Tibial nerve (tissue), 4 donors: ENCODE results near the gene RASSF4.

Experiments used
- EP300 ChIP-seq, 2 donors: sonication (generic); formaldehyde crosslinking; IDR thresholded peaks; one replicate each; pipeline ENCODE4 v1.6.1; 2017; ENCODE audit warnings: antibody characterized with exemption in 2 of 2, mild to moderate bottlenecking in 1 of 2
- POLR2A ChIP-seq, 2 donors: fragments of 450-650 bp; IDR thresholded peaks; one replicate each; pipeline ENCODE4 v1.6.1; 2017; ENCODE audit warnings: antibody characterized with exemption in 2 of 2, mild to moderate bottlenecking in 2 of 2, moderate library complexity in 2 of 2
- TF ChIP-seq, protein P1 (sequence below), 5 experiments: fragments of 200-600 bp in 3 of 5; fragments of 450-650 bp in 2 of 5; sonication (generic) in 3 of 5; IDR thresholded peaks; one replicate each; pipeline ENCODE4 v1.5.1; 2016 to 2019; ENCODE audit warnings: antibody characterized with exemption in 5 of 5, mild to moderate bottlenecking in 3 of 5, moderate library complexity in 2 of 5

DNA sequence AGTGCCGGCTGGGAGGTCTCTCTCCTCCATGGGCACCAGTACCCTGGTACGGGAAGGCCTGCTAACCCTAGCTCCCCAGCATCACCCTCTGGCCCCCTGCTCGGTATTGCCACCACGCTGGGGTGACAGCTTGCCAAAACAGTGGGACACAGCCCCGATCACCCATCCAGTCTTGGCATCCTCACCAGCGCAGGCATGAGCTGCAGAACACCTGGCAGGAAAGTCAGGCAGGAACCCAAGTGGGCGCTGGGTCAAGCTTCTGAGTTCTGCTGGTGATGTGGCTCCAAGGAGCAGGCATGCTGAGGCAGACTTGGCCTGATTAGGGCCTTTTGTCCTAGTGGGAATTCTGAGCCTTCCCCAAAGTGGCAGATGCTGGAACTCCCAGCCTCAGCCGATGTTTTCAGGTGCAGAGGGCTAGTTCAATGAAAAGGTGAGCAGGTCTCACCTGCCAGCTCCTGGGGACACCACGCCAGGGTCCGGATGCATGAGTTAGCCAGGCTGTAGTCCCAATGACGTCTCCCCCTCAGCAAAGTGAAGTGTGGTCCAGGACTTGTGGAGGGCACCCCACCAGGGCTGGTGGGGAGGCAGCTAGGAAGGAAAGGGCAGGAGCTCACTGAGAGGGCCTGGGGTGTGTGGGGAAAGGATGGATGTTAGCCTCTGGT lies 32.6 kb downstream of the RASSF4 start:
- TF ChIP-seq, protein P1, sequence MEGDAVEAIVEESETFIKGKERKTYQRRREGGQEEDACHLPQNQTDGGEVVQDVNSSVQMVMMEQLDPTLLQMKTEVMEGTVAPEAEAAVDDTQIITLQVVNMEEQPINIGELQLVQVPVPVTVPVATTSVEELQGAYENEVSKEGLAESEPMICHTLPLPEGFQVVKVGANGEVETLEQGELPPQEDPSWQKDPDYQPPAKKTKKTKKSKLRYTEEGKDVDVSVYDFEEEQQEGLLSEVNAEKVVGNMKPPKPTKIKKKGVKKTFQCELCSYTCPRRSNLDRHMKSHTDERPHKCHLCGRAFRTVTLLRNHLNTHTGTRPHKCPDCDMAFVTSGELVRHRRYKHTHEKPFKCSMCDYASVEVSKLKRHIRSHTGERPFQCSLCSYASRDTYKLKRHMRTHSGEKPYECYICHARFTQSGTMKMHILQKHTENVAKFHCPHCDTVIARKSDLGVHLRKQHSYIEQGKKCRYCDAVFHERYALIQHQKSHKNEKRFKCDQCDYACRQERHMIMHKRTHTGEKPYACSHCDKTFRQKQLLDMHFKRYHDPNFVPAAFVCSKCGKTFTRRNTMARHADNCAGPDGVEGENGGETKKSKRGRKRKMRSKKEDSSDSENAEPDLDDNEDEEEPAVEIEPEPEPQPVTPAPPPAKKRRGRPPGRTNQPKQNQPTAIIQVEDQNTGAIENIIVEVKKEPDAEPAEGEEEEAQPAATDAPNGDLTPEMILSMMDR (IDR thresholded peaks at IDR 0.05): no peak
- TF ChIP-seq POLR2A (IDR thresholded peaks at IDR 0.05) (no peak), EP300 (IDR thresholded peaks at IDR 0.05) (no peak)
